B cell (primary cell): ENCODE data around the gene UBE2R2. TPM values are rescaled to one million over a fixed set of nuclear protein-coding genes. Genes with fewer than 3 reads are reported as not detected.

Source experiments
- ATAC-seq: fragments of 200-7000 bp; cut with Tn5 transposase; one replicate; pipeline ENCODE4 v1.10.0; 2021; ENCODE audit warnings: low read depth, mild to moderate bottlenecking, moderate number of reproducible peaks, moderate library complexity
- CTCF ChIA-PET: fragments of 350-600 bp; sonication (Branson Sonifier 250); formaldehyde crosslinking; loops from one replicate; lab custom pipeline; 2021; ENCODE audit warnings: antibody characterized with exemption, inconsistent platforms; lab: Charles Lee
- POLR2A ChIA-PET: fragments of 350-600 bp; sonication (Branson Sonifier 250); formaldehyde crosslinking; loops from one replicate; lab custom pipeline; 2021; ENCODE audit warnings: antibody characterized with exemption; lab: Charles Lee
- DNase-seq: peaks from one replicate; pipeline ENCODE4 v3.0.0; 2013
- H2AFZ ChIP-seq: 2 replicates; pipeline ENCODE4 v1.6.1; 2012; ENCODE audit warnings: mild to moderate bottlenecking, low read depth, low read length; ENCODE audit not compliant: insufficient read depth, poor library complexity, severe bottlenecking
- H3K27ac ChIP-seq, 2 donors: 1 replicate in 1 of 2; 2 replicates in 1 of 2; pipeline ENCODE4 v1.5.1; 2012 to 2013; ENCODE audit warnings: low read length in 2 of 2, mild to moderate bottlenecking in 2 of 2, moderate library complexity in 1 of 2
- H3K27me3 ChIP-seq, 4 experiments: fragments of 200-600 bp in 1 of 4; sonication (generic) in 1 of 4; replicated peaks in 1 of 4; 1 replicate in 2 of 4; 2 replicates in 2 of 4; pipeline versions ENCODE4 v1.6.1 to v1.7.0; 2013 to 2016; ENCODE audit warnings: low read length in 3 of 4, mild to moderate bottlenecking in 2 of 4, mixed read lengths in 1 of 4, moderate library complexity in 1 of 4; ENCODE audit not compliant: insufficient read depth in 4 of 4, control insufficient read depth in 3 of 4; ENCODE audit errors: control extremely low read depth in 1 of 4
- H3K36me3 ChIP-seq, 2 experiments: replicated peaks in 1 of 2; 1 replicate in 1 of 2; 2 replicates in 1 of 2; pipeline versions ENCODE4 v1.6.1 to v1.7.1; 2013; ENCODE audit warnings: low read length in 1 of 2; ENCODE audit not compliant: insufficient read depth in 2 of 2, control insufficient read depth in 1 of 2; ENCODE audit errors: control extremely low read depth in 1 of 2, extremely low read depth in 1 of 2
- H3K4me1 ChIP-seq, 2 donors: fragments of 200-600 bp in 1 of 2; sonication (generic) in 1 of 2; 1 replicate in 1 of 2; 2 replicates in 1 of 2; pipeline versions ENCODE4 v1.5.1 to v1.6.1; 2013 to 2017; ENCODE audit warnings: low read length in 2 of 2; ENCODE audit not compliant: control insufficient read depth in 2 of 2, insufficient read depth in 2 of 2
- H3K4me2 ChIP-seq: replicated peaks from 2 replicates; pipeline ENCODE3; 2012; ENCODE audit warnings: mild to moderate bottlenecking, low read depth, low read length; ENCODE audit not compliant: poor library complexity, severe bottlenecking
- H3K4me3 ChIP-seq, 5 experiments: fragments of 200-600 bp in 1 of 5; sonication (generic) in 1 of 5; 1 replicate in 3 of 5; 2 replicates in 2 of 5; pipeline versions ENCODE4 v1.5.1 to v1.7.0; 2011 to 2016; ENCODE audit warnings: low read length in 4 of 5, mild to moderate bottlenecking in 4 of 5, low read depth in 2 of 5, control low read depth in 1 of 5, moderate library complexity in 1 of 5; ENCODE audit not compliant: insufficient read depth in 1 of 5; ENCODE audit errors: control extremely low read depth in 1 of 5, extremely low read depth in 1 of 5
- H3K79me2 ChIP-seq: fragments of 200-600 bp; sonication (generic); one replicate; pipeline ENCODE4 v1.6.0; 2016; ENCODE audit warnings: low read length; ENCODE audit not compliant: control insufficient read depth, insufficient read depth
- H3K9ac ChIP-seq: fragments of 200-600 bp; sonication (generic); 2 replicates; pipeline ENCODE4 v1.6.1; 2017; ENCODE audit warnings: mild to moderate bottlenecking, low read length, moderate library complexity
- H3K9me3 ChIP-seq, 3 donors: one replicate each; pipeline versions ENCODE4 v1.6.1 to v1.7.1; 2013; ENCODE audit warnings: low read length in 2 of 3; ENCODE audit not compliant: control insufficient read depth in 2 of 3, insufficient read depth in 1 of 3; ENCODE audit errors: control extremely low read depth in 1 of 3
- H4K20me1 ChIP-seq: 2 replicates; pipeline ENCODE4 v1.6.0; 2012; ENCODE audit warnings: mild to moderate bottlenecking, low read length; ENCODE audit not compliant: insufficient read depth, control insufficient read depth, poor library complexity, severe bottlenecking
- H3K27ac Mint-ChIP-seq: one replicate; pipeline ENCODE4 v1.8.0; 2021; ENCODE audit warnings: mixed read lengths
- H3K27me3 Mint-ChIP-seq: one replicate; pipeline ENCODE4 v1.8.0; 2021; ENCODE audit warnings: mixed read lengths
- H3K4me1 Mint-ChIP-seq: one replicate; pipeline ENCODE4 v1.8.0; 2021; ENCODE audit warnings: mixed read lengths
- H3K4me3 Mint-ChIP-seq: one replicate; pipeline ENCODE4 v1.8.0; 2021; ENCODE audit warnings: mixed read lengths
- H3K9me3 Mint-ChIP-seq: one replicate; pipeline ENCODE4 v1.8.0; 2022; ENCODE audit warnings: mixed read lengths; ENCODE audit not compliant: insufficient read depth
- EZH2 ChIP-seq: IDR thresholded peaks from 2 replicates; pipeline ENCODE4 v1.6.1; 2012; ENCODE audit warnings: borderline replicate concordance, low read depth, mild to moderate bottlenecking, moderate library complexity, low read length; ENCODE audit not compliant: insufficient read depth, poor library complexity, severe bottlenecking
- WGBS: methylation state at CpG from one replicate; pipeline ENCODE4 v1.1.5; 2013; ENCODE audit warnings: missing lambda C conversion rate; ENCODE audit not compliant: insufficient coverage; 5-methylcytosine and 5-hydroxymethylcytosine counted together
- intact Hi-C: fragments of 100-400 bp; cut with micrococcal nuclease; formaldehyde crosslinking; loops from one replicate; pipeline ENCODE4 v1.10.0; 2022
- polyA plus RNA-seq: library from polyadenylated mRNA; depleted of rRNA; stranded (reverse); fragments of >200 nt; gene quantifications from 2 replicates; pipeline ENCODE4 v1.2.3, GENCODE V29; 2012
- total RNA-seq, 2 donors: library from RNA; stranded (reverse); fragments of 120-200 nt in 1 of 2; gene quantifications; 1 replicate in 1 of 2; 2 replicates in 1 of 2; pipeline versions ENCODE4 v1.2.3 to v1.2.4, GENCODE V29; 2013 to 2022
- TF ChIP-seq, protein P1 (sequence below): fragments of 200-600 bp; IDR thresholded peaks from one replicate; pipeline ENCODE4 v1.8.0; 2022; ENCODE audit warnings: antibody characterized with exemption, mild to moderate bottlenecking

UBE2R2 gene
- total and polyA plus RNA-seq, 2 donors (not counting 1 experiment from before 2014, with no cell fraction given): 18.9 to 48.8 TPM

DNA sequence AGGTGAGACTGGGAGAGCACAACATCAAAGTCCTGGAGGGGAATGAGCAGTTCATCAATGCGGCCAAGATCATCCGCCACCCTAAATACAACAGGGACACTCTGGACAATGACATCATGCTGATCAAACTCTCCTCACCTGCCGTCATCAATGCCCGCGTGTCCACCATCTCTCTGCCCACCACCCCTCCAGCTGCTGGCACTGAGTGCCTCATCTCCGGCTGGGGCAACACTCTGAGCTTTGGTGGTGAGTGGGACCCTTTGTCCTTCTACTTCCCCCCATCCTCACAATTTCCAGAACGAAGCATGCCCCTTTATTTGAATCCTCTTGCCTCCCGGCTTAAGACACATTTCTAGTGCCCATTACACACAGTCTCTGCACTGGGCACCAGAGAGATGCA is 19.1 kb upstream of the UBE2R2 start:
- ATAC-seq: no peak
- no peak overlapping the region for H3K27ac Mint-ChIP-seq
- no peaks in the 10 kb centered on the region for H3K4me1 ChIP-seq

DNA sequence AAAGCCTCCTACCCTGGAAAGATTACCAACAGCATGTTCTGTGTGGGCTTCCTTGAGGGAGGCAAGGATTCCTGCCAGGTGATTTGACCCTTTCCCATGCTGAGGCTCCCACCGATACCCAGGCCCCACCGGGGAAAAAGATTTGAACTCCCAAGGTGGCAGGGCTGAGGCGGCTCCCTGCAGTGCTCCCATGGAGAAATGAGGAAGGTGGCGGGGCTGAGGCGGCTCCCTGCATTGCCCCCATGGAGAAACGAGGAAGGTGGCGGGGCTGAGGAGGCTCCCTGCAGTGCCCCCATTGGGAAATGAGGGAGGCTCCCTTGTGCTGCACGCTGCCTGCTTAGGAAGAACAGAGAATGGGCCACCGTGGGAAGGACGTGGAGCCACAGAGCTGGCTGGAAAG is 18.4 kb upstream of the UBE2R2 start:
- H3K4me3 Mint-ChIP-seq: no peak overlapping the region
- Histone ChIP-seq H3K9ac (no peak overlapping the region), H3K27me3 (peaks cover 0 to 10% (median 4%) of the 10 kb centered on the region in 4 experiments), H3K36me3 (no peaks in the 10 kb centered on the region), H3K79me2 (no peaks in the 10 kb centered on the region), H3K4me1 (no peaks in the 10 kb centered on the region), H3K27ac (no peak overlapping the region), H3K4me3 (no peak overlapping the region), H3K9me3 (peaks cover 0 to 5% (median 0%) of the 10 kb centered on the region in 3 donors), H4K20me1 (no peaks in the 10 kb centered on the region), H3K4me2 (no peak overlapping the region), H2AFZ (no peak overlapping the region)
- no peaks in the 10 kb centered on the region for H3K4me1 Mint-ChIP-seq
- ChIA-PET CTCF (no interaction called here), POLR2A (no interaction called here)
- no peak for DNase-seq
- no peak overlapping the region for H3K27ac Mint-ChIP-seq
- ATAC-seq: no peak
- peaks cover 39% of the 10 kb centered on the region for H3K27me3 Mint-ChIP-seq
- 93% methylated on average over 7 of the region's 10 CpGs for WGBS
- intact Hi-C loops: no loop called here
- TF ChIP-seq, protein P1, sequence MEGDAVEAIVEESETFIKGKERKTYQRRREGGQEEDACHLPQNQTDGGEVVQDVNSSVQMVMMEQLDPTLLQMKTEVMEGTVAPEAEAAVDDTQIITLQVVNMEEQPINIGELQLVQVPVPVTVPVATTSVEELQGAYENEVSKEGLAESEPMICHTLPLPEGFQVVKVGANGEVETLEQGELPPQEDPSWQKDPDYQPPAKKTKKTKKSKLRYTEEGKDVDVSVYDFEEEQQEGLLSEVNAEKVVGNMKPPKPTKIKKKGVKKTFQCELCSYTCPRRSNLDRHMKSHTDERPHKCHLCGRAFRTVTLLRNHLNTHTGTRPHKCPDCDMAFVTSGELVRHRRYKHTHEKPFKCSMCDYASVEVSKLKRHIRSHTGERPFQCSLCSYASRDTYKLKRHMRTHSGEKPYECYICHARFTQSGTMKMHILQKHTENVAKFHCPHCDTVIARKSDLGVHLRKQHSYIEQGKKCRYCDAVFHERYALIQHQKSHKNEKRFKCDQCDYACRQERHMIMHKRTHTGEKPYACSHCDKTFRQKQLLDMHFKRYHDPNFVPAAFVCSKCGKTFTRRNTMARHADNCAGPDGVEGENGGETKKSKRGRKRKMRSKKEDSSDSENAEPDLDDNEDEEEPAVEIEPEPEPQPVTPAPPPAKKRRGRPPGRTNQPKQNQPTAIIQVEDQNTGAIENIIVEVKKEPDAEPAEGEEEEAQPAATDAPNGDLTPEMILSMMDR: no peak
- TF ChIP-seq EZH2: no peak
- no peaks in the 10 kb centered on the region for H3K9me3 Mint-ChIP-seq

More for the DNA sequence above, 19.1 kb upstream of the UBE2R2 start:
- peaks cover 0 to 10% (median 4%) of the 10 kb centered on the region in 4 experiments for H3K27me3 ChIP-seq
- no peak overlapping the region for H2AFZ ChIP-seq
- H3K36me3 ChIP-seq: no peaks in the 10 kb centered on the region
- no peak for DNase-seq
- no peaks in the 10 kb centered on the region for H3K79me2 ChIP-seq
- H3K4me3 ChIP-seq: no peak overlapping the region
- H3K27ac ChIP-seq: no peak overlapping the region
- H3K9ac ChIP-seq: no peak overlapping the region
- intact Hi-C loops: no loop called here
- ChIA-PET CTCF (no interaction called here), POLR2A (no interaction called here)
- WGBS: 87% methylated on average over 8 of the region's 8 CpGs
- Mint-ChIP-seq H3K4me3 (no peak overlapping the region), H3K27me3 (peaks cover 39% of the 10 kb centered on the region), H3K4me1 (no peaks in the 10 kb centered on the region), H3K9me3 (no peaks in the 10 kb centered on the region)
- H4K20me1 ChIP-seq: no peaks in the 10 kb centered on the region
- TF ChIP-seq, protein P1: no peak
- TF ChIP-seq EZH2: no peak
- peaks cover 0 to 5% (median 0%) of the 10 kb centered on the region in 3 donors for H3K9me3 ChIP-seq
- no peak overlapping the region for H3K4me2 ChIP-seq
